ENCODE results near the gene OGFR.

DNA sequence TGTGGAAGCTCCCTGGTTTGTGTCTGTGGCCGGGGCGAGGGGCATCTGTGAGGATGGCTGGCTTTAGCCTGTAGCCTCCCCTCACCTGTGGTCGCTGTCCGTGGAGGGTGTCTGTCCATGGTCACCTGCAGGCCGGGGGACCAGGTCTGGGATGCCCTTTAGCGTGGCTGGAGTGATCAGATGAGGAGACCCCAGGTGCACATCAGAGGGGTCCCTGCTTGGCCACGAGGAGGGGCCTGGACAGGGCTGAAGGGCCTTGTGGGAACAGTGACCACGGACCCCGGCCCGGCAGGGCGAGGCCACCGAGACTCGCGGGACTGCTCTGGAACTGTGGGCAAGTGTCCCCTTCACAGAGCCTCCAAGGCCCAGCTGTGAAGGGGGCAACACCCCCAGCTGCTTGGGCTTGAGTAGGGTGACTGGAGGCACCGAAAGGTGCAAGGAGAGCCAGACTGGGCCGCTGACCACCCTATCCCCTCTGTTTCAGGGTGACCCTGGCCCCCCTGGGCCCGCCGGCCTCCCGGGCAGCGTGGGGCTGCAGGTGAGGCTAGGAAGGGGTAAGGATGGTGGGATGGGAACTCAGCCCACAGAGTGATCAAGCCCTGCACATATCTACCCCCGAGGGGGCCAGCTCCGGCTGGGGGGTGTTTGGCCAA is 20.8 kb downstream of the OGFR start:
- TF ChIP-seq, protein P1, sequence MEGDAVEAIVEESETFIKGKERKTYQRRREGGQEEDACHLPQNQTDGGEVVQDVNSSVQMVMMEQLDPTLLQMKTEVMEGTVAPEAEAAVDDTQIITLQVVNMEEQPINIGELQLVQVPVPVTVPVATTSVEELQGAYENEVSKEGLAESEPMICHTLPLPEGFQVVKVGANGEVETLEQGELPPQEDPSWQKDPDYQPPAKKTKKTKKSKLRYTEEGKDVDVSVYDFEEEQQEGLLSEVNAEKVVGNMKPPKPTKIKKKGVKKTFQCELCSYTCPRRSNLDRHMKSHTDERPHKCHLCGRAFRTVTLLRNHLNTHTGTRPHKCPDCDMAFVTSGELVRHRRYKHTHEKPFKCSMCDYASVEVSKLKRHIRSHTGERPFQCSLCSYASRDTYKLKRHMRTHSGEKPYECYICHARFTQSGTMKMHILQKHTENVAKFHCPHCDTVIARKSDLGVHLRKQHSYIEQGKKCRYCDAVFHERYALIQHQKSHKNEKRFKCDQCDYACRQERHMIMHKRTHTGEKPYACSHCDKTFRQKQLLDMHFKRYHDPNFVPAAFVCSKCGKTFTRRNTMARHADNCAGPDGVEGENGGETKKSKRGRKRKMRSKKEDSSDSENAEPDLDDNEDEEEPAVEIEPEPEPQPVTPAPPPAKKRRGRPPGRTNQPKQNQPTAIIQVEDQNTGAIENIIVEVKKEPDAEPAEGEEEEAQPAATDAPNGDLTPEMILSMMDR (IDR thresholded peaks at IDR 0.05), result no peak
- TF ChIP-seq POLR2A (IDR thresholded peaks at IDR 0.05), result no peak

Measured in vagina (tissue), 2 donors.